ENCODE results near the gene RAMP3.

The RAMP3 gene

DNA sequence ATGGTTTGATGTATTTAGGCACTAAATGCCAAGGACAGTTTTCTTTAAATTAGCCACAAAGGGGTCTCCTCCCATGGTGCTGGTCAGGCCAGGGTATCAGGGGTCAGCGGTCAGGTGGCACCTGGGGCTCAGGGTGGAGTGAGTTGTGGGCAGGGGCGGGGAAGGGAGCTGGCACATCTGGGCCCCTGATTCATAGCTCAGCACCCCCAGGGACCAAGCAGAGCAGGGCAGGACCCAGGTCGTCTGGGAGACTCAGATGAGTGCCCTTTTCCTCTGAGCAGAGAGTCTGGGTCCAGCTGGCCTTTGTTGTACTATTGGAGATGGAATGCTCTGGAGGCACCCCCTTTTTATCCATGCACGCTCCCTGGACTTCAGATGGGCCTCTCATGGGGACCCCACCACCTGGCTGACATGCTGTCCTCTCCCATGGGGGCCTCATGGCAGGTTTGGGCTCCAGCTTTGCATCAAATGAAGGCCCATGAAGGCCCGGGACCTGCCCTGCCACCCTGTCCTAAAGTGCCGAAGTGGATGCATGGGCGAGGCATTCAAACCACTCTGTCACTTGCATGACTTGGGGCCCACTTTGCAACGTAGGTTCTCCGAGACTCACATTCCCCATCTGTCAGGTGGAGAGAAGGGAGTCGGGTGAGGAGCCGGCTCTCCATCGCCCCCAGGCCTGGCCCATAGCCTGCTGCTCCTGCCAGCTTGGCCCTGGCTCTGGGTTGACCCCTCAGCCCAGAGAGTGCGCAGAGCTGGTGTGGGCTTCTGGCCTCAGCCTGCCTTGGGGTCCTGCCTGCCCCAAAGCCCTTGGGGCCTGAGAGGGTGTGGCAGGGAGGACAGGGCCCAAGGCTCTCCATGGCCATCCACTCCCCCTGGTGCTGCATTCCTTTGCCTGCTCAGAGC is 66.4 kb downstream of the RAMP3 start:
- DNase-seq (ENCODE audit: low read depth), result no peak

DNA sequence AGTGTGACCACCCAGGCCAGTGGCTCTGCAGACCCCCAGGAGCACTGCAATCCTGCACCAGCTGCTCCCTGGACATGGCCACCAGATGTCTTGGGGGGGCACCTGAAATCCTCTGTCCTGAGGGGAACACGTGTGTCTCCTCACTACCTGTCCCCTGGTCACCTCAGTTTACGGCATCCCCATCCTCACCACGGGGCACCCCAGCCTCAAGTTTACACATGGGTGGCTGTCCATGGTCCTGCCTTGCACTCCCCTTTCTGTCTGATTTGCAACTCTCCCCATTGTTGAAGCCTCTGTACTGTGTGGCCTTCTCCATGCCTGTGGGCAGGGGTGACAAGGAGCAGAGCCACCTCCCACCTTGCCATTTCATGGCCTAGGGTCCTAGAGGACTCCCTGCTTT is 67.2 kb downstream of the RAMP3 start:
- no peak for DNase-seq (ENCODE audit: low read depth)

DNA sequence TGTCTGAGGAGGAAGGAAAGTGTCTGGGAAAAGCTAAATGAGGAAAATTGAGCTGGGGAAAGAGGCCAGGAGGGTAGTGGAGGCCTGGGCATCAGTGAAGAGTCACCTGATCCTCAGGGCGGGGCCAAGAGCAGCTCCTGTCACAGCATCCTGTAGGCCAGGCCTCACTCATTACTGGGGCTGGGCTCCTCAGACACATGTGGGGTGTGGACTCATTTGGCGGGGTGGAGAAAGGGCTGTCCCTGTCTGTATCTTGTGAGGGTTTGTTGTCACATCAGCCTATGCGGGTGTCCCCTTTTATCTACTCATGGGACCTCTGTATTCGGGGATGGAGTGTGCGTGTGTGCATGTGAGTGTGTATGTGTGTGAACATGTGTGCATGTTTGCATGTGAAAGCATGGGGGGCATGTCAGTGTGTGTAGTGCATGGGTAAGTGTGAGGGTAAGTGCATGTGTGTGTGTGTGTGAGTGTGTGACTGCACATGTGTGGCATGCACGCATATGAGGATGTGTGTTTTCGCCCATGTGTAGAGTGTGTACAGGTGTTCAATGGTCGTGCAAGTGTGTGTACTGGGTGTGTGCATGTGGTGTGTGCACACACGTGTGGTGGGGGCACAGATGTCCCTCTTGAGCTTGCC is 67.8 kb downstream of the RAMP3 start:
- DNase-seq (ENCODE audit: low read depth), result no peak

DNA sequence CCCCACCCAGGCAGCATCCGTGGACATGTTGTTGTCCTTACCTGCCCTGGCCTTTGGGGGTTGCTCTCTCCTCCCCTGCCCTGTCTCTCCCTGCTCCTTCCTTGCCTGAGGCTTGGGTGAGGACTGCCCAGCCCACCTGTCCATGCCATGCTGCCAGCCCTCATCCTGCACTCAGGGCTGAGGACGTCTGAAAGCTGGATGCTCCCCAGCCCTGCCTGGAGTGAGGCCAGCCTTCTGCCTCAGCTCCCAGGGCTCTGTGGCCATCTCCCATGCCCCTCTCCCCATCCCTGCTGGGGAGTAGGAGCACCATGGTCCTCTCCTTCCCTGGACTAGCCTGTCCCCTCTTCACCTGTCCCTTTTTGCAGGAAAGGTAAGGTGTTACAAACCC is 68.4 kb downstream of the RAMP3 start:
- no peak for DNase-seq (ENCODE audit: low read depth)

DNA sequence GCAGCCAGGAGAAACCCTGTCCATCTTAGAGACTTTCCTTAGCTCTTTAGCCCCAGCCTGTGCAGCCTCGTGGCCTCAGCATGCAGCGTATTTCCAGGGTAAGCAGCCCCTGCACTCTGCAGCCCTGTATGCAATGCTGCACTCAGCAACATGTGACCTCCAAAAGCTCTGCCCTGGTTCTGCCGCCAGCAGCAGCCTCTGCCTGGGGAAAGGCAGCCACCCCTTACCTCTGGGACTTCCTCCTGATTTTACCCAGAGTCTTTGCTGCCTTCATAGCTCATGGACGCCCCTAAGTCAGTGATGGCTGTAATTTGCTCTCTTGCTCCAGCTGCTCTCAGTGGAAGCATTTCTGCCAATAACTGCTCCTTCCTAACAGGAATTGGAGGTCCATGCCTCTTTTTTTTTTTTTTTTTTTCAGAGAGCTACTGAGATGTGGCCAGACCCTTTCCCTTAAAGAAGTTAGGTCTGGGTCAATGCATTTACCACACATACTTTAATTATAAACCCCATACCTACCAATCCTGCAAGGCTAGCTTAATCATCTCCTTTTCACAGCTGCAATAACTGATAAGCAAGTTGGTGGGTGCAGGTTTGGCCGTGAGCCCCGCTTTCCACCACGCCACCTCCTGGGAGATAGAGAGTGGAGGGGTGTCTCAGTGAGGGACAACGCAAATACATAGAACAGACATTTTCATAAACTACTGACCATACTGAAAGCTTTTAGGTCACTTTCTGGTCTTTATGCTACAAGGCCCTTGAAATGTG is 71.7 kb downstream of the RAMP3 start:
- DNase-seq (ENCODE audit: low read depth), result no peak

DNA sequence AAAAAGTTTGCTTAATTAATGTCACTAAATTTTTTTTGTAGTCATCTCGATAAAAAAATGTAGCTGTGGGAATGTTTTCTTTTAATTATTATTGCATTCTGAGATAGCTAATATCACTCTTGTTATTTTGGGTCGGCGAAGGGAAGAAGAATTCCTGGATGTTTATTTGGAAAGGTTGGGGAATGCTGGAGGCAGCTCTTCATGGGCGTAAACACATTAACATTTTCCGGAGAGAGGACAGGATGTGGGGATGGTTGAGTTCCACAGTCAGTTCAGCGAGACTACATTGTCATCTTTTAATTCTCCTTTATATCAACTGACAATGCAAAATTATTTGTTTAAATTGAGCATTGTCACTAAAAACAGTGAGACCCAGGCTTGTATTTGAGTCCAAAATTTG is 72.5 kb downstream of the RAMP3 start:
- DNase-seq (ENCODE audit: low read depth), result no peak

DNA sequence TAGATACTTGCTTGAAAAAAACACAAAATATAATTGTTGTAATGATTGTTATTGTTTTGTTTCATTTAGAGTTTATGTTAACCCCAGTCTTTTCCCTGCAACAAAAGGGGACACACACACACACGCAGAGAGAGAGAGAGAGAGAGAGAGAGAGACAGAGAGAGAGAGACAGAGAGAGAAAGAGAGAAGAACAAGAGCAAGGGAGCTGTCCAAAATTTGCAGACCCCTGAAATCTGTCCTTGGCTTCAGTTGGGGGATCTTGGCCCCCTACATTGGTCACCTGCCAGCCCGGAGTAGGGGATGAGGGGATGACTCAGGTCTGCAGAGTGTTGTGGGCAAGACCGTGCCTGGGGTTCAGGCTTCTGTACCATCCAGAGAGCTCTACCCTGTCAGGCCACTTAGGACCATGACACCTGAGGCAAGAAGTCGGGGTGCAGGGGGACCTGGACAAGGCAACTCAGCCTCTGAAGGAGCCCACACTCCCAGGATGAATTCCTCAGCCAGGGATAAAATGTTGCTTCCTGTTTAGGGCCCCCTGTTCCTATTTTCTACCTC is 73.1 kb downstream of the RAMP3 start:
- no peak for DNase-seq (ENCODE audit: low read depth)

DNA sequence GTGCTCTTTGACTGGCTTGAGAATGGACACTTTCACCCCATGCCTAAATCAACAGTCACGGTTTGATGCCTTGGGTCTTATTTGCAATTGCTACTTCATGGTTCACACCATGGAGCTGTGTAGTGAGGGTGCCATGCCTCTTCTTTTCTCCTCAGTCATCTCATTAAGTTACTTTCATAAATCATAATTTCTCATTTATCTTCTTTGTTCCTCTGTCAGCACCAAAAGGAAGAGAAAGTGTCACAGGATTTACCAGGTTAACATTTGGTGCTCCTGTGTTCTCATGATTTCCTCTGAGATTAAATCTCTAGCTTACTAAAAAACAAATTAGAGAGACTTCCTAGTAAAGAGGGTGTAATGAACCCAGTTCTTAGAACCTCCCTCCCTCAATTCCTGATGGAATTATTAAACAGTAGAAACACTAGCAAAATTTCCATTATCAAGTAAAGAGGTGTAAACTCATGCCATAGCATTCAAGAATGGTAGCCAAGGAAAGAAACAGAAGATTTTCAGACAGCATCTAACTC is 75.7 kb downstream of the RAMP3 start:
- DNase-seq (ENCODE audit: low read depth), result no peak
